ENCODE measurements around the gene SMARCAL1.

The SMARCAL1 gene

DNA sequence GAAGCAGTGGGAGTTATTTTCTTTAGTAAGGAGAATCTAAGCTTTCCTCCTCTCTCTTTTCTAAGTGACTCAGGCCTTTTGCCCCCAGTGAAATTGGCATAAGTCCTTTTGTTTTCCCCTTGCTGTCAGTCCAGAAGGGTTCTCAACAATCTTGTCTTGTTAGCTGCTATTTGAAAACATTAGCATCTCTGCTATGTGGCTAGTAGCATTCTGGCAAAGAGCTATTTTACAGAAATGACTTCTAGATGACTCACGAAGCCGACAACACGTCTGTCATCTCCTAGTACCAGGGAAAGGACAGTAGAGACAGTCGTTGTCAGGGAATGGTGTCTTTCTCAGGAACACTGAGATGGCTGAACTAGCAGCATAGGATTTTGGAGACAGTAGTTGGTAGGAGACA lies 14.7 kb downstream of the SMARCAL1 start:
- DNase-seq (ENCODE audit: low read depth in 3 of 3), result no peak

DNA sequence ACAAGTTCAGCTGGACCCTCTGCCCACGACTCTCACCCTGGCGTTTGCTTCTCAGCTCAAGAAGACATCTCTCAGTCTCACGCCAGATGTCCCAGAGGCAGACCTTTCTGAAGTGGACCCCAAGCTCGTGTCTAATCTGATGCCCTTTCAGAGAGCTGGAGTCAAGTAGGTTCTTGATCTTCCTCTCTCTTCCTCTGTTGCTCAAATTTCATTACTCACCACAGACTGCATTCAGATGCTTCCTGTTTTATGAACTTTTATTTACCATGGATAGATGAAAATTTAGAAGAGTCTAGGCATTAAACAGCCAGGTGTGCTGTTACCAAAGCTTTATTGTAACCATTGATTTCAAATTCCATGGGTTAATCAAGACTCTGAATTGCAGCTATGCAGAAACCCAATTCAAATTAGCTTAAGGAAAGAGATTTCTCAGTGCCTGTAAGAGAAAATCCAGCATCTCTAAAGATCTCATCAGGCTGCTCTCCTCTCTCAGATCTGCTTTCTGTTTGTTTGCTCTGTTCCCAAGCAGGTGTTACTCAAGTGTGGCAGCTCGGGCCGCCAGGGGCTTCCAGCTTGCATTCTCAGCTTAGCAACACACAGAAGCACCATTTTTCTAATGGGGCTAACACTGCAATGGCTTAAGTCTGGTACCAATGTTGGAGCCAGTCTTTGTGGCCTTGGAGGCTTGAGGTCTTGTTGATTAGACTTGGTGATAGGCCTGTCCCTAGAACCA lies 16.5 kb downstream of the SMARCAL1 start:
- no peak for DNase-seq (ENCODE audit: low read depth in 3 of 3)

DNA sequence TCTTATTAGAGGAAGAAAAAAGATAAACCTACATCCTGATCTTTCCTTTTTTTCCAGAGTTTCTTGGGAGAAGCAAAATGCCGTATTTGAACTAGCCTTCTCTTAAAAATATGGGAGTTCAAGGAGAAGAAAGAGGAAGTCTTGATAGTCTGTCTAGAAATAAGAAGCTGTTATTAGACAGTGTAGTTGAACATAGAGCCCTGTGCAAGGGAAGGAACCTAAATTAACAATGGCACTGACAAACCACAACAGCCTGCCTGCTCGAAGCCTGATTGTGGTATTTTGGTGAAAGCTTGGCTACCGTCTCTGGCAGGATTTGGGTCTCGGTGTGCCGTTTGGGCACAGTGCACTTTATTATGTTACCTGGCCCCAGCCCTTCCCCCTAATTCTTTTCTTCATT lies 17.1 kb downstream of the SMARCAL1 start:
- no peak for DNase-seq (ENCODE audit: low read depth in 3 of 3)

DNA sequence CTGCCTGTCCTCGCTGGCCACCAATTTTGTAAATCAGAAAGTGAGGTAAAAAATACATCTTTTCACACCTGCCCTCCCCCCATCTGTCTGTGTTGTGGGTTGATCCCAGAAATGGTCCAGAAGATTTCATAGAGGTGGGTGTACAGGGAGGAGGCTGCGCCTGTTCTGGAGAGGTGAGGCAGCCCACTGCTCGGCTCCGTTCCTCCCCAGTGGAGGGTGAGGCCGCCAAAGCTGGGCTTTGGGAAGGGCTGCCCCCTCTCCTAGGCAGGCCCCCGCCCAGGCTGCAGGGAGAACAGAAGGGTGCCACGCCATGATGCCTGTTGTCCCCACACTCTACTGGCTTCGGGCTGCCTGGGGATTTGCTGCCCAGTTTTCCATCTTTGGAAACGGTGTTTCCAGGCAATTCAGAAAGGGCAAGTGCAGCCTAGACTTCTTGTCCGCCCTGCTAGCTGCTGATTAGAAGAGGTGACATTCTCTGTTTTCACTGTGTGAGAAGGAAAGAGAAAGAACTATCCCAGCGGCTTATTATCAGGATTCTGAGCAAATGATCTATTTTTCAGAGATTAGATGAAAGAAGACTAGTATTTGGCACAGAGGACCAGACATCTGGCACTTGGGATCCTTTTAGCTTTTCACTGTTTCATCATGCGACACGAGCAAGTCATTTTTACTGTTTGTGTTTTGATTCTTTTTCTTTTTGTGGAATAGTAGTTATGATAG lies 18.7 kb downstream of the SMARCAL1 start:
- DNase-seq (ENCODE audit: low read depth in 3 of 3), result no peak

DNA sequence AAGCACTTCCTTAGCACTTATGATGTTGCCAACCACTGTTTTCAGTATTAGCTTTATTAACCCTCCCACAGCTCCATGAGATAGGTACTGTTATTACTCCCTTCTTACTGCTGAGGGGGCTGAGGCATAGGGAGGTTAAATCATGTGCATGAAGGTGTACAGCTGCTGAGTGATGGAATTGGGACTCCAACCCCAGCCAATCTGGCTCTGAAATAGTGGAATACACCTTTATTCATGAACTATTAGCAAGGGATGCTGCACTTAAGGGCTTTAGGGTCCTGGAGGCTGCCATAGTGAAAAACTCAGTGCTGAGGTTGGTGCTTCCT lies 19.2 kb downstream of the SMARCAL1 start:
- DNase-seq (ENCODE audit: low read depth in 3 of 3), result no peak

DNA sequence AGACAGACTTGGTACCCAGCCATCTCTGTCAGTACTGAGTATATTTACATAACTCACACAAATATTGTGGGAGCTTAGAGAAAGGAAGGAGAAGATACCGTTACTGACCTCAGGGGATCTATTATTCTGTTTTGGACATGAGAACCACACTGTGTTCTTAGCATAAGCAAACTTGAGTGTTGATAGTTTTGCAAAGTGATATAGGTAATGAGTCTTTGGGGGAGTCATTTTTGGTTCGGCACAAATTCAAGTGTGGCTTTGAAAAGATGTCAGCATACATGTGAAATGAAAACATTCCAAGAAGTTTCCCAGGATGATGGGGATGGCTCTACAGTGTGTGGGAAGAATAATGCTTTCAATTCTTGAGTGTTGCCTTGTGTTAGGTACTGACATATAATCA lies 24.1 kb downstream of the SMARCAL1 start:
- DNase-seq (ENCODE audit: low read depth in 3 of 3), result no peak

DNA sequence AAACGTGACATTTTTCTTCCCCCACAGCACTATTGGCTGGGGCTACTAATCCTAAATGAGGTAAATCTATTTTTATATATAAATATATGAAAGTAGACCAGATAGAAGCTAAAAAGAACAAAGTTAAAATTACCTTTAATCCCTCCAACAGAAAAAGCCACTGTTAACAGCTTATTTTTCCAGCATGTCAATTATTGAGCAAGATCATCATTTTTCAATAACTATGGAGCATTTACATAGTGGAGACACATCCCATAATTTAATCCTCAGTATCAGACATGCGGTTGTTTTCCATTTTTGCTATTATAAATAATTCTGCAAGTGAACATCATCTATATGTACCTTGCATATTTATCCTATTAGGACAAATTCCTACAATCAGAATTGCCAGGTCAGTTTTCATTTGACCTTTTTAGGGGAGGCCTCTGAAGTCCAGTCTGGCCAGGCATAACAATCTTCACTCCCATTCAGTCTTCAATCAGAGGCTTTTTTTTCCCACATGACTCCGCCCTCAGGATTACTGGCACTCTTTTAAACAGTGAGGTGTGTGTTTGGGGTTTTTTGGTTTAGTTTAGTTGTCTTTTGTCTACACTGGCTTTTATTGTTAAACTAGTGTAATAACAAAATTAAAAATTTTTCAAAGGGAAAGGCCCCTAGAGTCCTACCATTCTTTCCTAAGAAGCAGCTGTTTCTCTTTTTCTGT lies 29.2 kb downstream of the SMARCAL1 start:
- DNase-seq (ENCODE audit: low read depth in 3 of 3), result no peak

DNA sequence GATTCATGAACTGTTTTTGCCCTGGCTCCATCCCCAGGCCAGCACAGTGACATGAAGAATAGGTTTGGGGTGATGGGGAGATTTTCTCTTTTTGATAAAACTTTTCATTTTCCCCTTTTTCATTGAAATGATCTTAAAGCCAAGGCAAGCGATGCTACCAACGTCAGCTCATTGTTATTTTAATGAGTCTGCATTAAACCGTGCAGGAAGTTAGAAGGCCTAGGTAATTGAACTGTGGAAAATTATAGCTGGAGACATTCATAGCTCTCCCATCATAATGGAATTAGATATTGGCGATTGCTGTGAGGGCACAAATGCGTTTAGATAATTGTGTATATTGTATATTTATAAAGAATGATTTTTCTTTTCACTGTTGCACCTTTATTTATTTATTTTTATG lies 33.2 kb downstream of the SMARCAL1 start:
- DNase-seq (ENCODE audit: low read depth in 3 of 3), result no peak

DNA sequence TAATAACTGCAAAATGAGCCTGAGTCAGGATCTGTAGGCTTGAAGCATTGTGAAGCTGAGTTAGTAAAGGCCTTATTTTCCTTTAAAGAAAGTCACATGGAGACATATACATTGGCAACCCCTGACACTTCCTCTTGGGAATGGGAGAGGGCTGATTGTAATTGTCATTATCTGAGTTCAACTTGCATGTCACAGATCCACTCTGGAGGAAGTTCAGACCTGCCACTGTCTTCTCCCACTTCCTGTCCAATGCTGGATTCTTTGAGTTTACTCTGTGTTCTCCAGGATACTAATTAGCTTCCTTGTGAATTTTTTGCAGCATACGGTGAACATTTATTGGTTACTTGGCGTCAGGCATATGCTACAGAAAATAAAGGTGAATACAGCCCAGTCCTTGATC lies 34.1 kb downstream of the SMARCAL1 start:
- no peak for DNase-seq (ENCODE audit: low read depth in 3 of 3)

DNA sequence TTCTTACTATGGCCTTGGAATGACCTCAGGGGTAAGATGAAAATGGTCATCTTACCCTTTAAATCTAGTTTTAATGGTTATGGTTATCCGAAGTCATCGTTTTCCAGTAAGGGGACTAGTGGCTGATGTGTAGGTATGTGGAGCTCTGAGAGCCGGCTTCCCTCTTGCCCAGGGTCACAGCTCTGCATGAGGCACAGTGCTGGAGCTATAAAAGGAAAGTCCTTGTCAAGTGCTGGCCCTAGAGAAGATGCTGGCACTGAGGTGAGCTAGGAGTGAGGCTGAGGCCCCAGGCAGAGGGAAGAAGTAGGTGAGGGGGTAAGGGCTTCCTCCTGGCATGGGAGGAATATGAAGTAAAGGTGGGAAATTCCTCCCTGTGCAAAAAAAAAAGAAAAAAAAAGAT lies 35.0 kb downstream of the SMARCAL1 start:
- no peak for DNase-seq (ENCODE audit: low read depth in 3 of 3)

DNA sequence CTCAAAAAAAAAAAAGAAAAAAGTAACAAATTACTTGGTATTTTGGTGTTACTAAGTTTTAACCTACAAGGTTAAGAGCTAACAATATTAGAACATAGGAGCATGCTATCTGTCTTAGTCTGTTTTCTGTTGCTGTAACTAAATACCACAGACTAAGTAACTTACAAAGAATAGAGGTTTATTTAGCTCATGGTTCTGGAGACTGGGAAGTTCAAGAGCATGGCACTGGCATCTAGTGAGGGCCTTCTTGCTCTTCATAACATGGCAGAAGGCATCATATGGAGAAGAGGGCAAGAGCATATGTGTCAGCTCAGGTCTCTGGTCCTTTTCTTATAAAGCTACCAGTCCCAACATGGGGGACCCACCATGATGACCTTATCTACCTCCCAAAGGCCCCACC lies 36.5 kb downstream of the SMARCAL1 start:
- DNase-seq (ENCODE audit: low read depth in 3 of 3), result no peak

DNA sequence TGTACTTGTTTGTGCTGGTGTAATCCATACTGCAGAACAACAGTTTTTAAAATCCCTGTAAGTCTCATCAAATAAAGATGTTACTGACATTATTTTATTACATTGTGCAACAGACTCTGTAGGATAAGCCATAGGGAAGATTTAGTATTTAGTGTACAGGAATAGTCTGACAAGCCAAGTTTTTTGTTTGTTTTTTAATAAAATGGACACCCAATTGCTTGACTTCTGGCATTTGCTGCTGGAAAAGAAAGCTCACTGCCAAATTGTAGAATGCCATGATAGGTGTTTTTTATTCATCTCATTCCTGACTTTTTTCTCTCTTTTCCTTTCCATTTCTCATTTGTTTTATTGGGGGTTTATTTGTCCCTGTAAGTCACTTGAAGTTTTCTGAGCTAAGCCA lies 38.1 kb downstream of the SMARCAL1 start:
- DNase-seq (ENCODE audit: low read depth in 3 of 3), result no peak

DNA sequence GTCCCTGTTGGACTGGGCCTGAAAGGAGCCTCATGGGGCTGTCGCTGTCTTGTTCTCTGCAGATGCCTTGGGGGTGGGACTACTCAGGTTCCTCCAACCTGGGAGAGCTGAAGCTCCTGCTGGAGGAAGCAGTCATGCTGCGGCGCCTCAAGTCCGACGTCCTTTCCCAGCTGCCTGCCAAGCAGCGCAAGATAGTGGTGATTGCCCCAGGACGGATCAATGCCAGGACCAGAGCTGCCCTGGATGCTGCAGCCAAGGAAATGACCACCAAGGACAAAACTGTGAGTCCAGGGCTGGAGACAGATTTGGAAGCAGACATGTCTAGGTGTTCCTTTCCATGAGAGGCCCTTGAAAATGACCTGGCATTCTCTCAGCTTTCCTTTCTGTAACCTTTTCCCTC lies 38.5 kb downstream of the SMARCAL1 start:
- DNase-seq (ENCODE audit: low read depth in 3 of 3), result no peak

DNA sequence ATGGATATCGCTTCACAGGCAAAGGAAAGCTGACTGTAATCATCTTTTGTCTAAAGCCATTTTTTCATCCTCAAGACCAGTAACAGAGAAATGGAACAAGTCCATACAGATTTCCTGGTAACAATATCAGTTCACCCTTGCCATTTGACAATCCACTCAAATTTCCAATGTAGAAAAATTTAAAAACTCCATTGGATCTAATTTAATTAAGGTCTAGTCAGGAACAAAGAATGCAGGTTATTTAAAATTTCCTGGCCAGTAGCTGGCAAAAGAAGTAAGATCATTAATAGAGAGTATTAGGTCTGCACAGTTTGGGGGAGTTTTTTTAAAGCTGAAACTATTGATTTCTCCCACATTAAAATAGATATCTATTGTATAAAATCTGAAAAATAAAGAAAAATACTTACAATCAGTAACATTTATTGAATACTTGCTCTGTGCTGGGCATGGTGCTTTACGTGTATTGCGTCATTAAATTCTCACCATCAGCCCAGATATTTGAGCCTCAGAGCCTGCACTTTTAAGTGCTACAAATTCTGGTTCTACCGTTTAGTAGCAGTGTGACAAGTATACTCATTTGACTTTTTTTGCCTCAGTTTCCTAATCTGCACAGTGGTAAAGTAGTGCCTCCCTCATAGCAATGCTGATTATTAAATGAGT lies 41.8 kb downstream of the SMARCAL1 start:
- DNase-seq (ENCODE audit: low read depth in 3 of 3), result no peak

DNA sequence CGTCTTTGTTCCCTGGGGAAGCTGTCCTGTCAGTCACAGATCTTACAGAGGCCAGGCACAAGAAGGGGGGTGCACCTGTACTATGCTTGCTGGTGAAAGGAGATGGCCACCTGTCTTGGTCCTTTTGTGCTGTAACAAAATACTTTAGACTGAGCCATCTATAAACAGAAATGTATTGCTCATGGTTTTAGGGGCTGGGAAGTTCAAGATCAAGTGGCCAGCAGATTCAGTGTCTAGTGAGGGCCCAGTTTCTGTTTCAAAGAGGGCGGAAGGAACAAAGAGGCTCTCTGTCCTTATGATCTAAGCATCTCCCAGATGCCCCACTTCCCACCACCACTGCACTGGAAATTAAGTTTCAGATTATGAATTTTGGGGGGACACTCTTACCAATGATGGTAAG lies 50.9 kb downstream of the SMARCAL1 start:
- DNase-seq (ENCODE audit: low read depth in 3 of 3), result no peak

DNA sequence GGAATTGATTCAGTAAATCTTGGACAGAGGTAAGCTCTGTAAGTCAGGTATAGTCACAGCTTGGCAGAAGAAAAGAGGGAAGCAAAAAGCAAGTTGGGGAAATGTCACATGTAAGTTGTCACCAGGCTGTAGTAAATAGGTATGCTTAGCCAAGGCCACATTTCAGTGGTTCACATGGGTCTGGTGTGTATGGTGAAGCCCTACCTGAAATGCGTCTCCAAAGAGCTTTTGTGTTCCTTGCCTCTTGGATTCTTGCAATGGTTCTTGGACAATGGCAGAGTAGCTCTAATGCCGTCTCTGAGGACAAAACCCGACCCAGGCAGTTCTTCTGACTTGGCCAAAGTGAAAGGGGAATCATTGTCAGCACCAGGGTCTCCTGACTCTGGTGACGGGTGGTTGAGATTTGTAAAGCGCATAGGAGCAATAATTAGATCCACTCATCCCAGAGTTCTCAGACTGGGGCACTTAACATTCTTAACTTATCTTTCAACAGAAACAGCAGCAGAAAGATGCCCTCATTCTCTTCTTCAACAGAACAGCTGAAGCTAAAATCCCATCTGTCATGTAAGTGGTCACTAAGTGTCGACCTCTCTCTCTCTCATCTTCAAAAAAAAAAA lies 51.9 kb downstream of the SMARCAL1 start:
- DNase-seq (ENCODE audit: low read depth in 3 of 3), result no peak

DNA sequence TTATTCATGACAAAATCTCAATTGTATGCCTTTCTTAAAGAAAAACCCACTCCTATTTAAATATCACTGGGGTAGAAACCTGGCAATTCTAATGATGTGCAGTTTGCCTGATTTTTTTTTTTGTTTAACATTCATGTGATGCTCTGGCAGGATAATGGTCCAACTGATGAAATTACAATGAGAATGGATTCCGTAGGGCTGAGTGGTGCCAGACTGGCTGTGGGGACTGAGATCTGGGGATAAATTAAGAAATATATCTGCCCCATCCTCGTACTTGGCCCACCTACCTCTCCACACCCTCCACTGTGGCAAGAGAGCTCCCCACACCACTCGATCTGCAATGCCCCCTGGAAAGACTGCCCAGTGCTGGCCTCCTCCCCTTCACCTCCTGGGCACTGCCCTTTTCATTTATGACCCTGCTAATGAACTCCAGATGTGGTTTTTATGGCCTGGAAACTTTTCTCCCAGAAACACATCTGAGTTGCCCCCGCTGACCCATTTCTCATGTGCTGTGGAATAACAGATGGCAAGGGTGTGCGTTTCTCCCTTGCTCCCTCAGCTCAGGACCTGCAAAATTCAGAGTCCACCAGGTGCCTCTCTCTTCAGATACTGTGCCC lies 53.4 kb downstream of the SMARCAL1 start:
- DNase-seq (ENCODE audit: low read depth in 3 of 3), result no peak

DNA sequence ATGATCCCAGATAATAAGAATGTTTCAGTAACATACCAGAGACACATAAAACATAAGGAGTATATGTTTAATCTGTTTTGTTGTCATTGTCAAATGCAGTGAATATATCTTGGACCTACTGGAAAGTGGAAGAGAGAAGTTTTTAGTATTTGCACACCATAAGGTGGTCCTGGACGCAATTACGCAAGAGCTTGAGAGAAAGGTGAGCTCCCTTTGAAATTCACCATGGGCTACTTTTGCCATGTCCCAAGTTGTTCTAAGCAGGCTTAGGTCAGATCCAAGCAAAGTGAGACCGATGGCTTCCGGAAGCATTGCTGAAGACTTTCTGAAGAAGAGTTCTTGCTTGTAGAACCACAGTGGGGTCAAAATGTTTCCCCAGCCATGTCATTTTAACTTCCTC lies 55.6 kb downstream of the SMARCAL1 start:
- no peak for DNase-seq (ENCODE audit: low read depth in 3 of 3)

DNA sequence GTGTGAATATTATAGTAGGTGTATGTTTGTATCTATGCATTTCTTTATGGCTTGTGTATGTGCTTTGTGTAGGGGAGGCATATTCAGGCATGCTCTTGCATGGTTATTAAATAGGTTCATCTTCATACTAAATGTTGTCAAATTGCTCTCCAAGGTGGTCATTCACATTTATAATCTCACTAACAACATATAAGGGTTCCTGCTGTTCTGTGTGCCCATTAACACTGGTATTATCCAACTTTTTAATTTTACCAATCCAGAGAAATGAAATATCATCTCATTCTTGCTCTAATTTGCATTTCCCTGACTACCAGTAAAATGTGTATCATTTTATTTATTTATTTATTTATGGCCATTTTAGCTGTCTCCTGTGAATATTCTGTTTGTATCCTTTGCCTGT lies 57.4 kb downstream of the SMARCAL1 start:
- no peak for DNase-seq (ENCODE audit: low read depth in 3 of 3)

DNA sequence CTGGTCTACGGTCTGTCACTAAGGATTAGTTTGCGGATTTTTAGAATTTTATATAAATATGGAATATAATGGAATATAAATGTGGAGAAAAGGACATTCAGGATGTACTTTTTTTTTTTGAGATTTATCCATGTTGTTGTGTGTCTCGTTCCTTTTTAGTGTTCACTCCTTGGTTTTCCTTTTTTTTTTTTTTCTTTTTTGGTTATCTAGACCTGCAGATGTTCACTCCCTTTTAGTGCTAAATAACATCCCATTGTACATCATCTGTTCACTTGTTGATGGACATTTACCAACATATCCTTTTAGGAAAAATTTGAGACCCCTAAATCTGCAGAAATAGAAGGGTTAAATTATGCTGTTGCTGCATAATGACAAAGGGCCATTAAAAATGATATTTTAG lies 60.9 kb downstream of the SMARCAL1 start:
- no peak for DNase-seq (ENCODE audit: low read depth in 3 of 3)

DNA sequence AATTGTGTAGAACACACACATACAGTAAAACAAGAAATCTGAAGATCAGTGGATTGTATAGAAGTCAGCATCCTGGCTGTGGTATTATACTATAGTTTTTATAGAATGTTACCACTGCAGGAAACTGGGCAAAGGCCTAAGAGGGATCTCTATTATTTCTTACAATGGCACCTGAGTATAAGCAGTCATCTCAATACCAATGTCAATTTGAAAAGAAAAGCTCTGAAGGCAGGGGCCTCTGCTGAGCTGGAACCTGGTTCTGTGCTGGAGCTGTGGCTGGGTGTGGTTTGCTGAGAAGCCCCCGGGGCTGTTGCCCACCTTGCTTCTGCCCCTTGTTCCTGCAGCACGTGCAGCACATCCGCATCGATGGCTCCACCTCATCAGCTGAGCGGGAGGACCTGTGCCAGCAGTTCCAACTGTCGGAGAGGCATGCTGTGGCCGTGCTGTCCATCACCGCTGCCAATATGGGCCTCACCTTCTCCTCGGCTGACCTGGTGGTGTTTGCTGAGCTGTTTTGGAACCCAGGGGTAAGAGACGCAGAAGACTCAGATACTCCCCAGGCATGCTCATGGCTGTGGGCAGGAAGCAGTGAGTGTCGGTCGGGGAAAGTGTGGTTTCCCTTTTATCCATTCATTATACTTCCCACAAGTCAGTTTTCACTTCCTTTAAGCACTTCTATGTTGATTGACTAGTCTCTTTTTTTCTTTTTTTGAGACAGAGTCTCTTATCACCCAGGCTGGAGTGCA lies 62.8 kb downstream of the SMARCAL1 start:
- DNase-seq (ENCODE audit: low read depth in 3 of 3), result no peak

All from stimulated activated CD4-positive, alpha-beta T cell treated with anti-CD3 and anti-CD28 coated beads, TNF-alpha, amount 100 ng/mL, for 48 hours (primary cell).